ENCODE data around the gene ATP1A1.

ATP1A1 gene

GRCh38 chr1:116407033-116407432 lies 34.0 kb downstream of the ATP1A1 start:
- TF ChIP-seq, protein P1, sequence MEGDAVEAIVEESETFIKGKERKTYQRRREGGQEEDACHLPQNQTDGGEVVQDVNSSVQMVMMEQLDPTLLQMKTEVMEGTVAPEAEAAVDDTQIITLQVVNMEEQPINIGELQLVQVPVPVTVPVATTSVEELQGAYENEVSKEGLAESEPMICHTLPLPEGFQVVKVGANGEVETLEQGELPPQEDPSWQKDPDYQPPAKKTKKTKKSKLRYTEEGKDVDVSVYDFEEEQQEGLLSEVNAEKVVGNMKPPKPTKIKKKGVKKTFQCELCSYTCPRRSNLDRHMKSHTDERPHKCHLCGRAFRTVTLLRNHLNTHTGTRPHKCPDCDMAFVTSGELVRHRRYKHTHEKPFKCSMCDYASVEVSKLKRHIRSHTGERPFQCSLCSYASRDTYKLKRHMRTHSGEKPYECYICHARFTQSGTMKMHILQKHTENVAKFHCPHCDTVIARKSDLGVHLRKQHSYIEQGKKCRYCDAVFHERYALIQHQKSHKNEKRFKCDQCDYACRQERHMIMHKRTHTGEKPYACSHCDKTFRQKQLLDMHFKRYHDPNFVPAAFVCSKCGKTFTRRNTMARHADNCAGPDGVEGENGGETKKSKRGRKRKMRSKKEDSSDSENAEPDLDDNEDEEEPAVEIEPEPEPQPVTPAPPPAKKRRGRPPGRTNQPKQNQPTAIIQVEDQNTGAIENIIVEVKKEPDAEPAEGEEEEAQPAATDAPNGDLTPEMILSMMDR (conservative IDR thresholded peaks at IDR 0.05; ENCODE audit: low read depth, low read length), result no peak

DNA sequence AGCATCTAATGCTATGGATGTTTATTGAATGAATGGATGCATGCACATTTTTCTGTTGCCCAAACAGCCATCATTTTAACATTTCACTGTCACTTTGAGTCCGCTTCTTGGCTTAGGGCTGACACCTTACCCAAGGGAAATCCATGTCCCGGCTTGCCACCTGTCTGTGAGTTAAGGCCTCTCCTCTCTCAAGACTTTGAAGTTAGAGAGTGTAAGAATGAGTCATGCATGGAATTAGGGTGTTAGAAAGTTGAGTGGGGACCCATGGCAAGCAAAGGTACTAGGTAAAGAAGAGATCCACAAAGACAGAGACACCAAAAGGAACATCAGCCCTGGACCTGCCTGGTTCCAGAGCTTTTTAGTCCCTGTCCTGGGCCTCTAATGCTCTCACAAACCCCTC lies 35.1 kb downstream of the ATP1A1 start:
- no peak for DNase-seq (ENCODE audit: low read depth)
- TF ChIP-seq, protein P1 (conservative IDR thresholded peaks at IDR 0.05; ENCODE audit: low read depth, low read length), result no peak
- no peak overlapping the region for H3K4me3 ChIP-seq (ENCODE audit: low read length)

More at GRCh38 chr1:116407033-116407432, 34.0 kb downstream of the ATP1A1 start:
- no peak overlapping the region for H3K4me3 ChIP-seq (ENCODE audit: low read length)
- no peak for DNase-seq (ENCODE audit: low read depth)

- H3K4me3 ChIP-seq (ENCODE audit: low read length), result no peak overlapping the region
- TF ChIP-seq, protein P1 (conservative IDR thresholded peaks at IDR 0.05; ENCODE audit: low read depth, low read length), result no peak
- no peak for DNase-seq (ENCODE audit: low read depth)
These were observed 36.0 kb downstream of the ATP1A1 start for GRCh38 chr1:116408803-116409720.

DNA sequence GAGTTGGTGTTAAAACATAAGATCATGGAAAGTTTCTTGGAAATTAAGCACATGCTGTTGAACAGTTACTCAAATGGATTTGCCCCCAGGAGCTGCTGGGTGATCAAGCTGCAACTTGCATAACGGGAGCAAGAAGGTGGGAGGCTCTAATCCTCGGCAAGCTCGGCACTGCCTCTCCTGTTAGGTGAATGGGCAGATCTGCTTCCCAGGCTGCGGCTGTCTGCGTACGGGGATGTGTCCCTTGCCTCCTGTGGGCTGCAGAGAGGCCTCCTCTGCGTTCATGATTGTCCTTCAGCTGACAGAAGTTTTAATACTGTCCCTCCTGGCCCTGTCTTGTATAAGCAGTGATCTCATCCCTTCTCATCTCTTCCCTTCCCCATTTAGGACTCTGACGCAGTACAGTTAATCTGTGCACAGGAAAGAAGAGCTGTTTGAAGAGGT lies 36.7 kb downstream of the ATP1A1 start:
- H3K4me3 ChIP-seq (ENCODE audit: low read length), result no peak overlapping the region
- no peak for DNase-seq (ENCODE audit: low read depth)
- TF ChIP-seq, protein P1 (conservative IDR thresholded peaks at IDR 0.05; ENCODE audit: low read depth, low read length), result no peak

- TF ChIP-seq, protein P1 (conservative IDR thresholded peaks at IDR 0.05; ENCODE audit: low read depth, low read length), result no peak
- H3K4me3 ChIP-seq (ENCODE audit: low read length), result no peak overlapping the region
- no peak for DNase-seq (ENCODE audit: low read depth)
These were observed 38.9 kb downstream of the ATP1A1 start for GRCh38 chr1:116411784-116412479.

- TF ChIP-seq, protein P1 (conservative IDR thresholded peaks at IDR 0.05; ENCODE audit: low read depth, low read length), result no peak
- H3K4me3 ChIP-seq (ENCODE audit: low read length), result no peak overlapping the region
- DNase-seq (ENCODE audit: low read depth), result no peak
These were observed 39.4 kb downstream of the ATP1A1 start for GRCh38 chr1:116412480-116412798.
